HG03457 (cell line): ENCODE data around the gene BACE1-AS.
"Not testable (repeated sequence)": the region's sequence is repeated elsewhere in the genome, so short reads cannot be mapped to it uniquely, and the experiment has no call there.

ENCODE experiments used
- ATAC-seq: cut with Tn5 transposase; IDR thresholded peaks from one replicate; pipeline ENCODE4 v1.9.1; 2021; ENCODE audit warnings: moderate number of reproducible peaks; ENCODE audit not compliant: unreplicated experiment

The BACE1-AS gene

DNA sequence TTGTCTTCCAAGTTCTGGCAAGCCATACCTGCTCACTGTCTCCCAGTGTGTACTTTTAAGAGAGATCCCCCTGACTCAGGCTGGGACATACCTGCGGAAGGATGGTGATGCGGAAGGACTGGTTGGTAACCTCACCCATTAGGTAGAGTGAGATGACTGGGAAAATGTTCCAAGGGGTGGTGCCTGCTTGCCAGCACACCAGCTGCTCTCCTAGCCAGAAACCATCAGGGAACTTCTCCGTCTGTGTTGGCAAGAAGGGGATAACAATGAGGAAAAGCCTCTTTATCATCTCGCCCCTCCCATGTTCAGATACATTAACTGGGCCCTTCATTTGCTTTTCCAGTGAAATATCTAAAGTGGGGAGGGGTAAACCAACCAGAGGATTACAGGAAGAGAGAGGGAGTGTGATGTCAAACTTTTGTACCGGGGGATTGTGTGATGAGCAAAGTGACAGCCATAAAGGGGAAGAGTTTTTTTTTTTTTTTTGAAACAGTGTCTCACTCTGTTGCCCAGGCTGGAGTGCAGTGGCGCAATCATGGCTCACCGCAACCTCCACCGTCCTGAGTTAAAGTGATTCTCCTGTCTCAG lies at the start of gene BACE1-AS:
TSS of gene BACE1-AS (plus strand) at position 538 of the 588 bp plus-strand sequence.
- no peak for ATAC-seq

GRCh38 chr11:117248341-117248740 lies 42.8 kb upstream of the BACE1-AS start:
- no peak for ATAC-seq

GRCh38 chr11:117249571-117249970 lies 41.6 kb upstream of the BACE1-AS start:
- ATAC-seq = no peak

DNA sequence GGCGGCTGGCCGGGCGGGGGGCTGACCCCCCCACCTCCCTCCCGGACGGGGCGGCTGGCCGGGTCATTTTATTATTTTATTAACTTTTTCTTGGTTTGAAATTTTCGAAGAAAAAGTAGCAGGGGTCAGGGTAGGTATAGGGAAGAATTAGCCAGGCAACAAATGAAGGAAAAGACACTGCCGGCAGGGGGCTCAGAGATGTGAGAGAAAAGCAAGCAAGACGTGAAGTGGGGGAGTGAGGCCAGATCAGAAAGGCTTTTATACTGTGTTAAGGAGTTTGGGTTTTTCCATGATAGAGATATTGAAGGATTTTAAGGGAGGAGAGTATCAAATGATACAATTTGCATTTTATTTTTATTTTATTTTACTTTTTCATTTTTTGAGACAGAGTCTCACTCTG lies 39.6 kb upstream of the BACE1-AS start:
- ATAC-seq = no peak

- ATAC-seq = no peak
These were observed 35.2 kb upstream of the BACE1-AS start for GRCh38 chr11:117255966-117256365.

GRCh38 chr11:117256573-117256972 lies 34.6 kb upstream of the BACE1-AS start:
- no peak for ATAC-seq

DNA sequence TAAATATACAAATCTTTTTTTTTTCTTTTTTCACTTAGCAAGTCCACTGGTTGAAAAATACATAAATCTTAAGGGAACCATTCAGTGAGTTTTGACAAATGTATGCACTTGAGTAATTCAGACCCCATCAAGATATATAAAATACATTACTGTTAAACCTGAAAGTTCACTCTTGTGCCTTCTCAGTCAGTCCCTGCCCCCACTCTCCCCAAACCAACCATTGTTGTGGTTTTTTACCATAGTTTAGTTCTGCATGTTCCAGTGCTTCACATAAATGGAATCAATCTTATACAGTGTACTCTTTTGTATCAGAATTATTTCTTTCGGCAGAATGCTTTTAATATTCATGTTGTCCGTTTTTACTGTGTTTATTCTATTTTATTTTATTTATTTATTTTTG lies 32.6 kb upstream of the BACE1-AS start:
- ATAC-seq = no peak

DNA sequence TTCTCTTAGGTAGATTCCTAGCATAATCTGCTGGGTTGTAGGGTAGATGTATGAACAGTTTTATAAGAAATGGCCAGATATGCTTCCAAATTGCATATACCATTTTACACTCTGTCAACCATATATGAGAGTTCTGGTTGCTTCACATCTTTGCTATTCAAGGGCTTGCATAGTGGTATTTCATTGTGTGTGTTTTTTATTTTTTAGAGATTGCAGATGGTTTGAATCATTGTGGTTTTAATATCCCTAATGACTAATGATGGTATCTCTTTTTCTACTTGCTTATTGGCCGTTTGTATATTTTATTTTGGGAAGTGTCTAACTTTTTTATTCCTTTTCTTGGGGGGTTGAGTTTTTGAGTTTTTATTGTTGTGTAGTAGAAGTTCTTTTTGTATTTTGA lies 31.7 kb upstream of the BACE1-AS start:
- no peak for ATAC-seq

GRCh38 chr11:117264624-117265323 lies 26.4 kb upstream of the BACE1-AS start:
- ATAC-seq = not testable (repeated sequence)

DNA sequence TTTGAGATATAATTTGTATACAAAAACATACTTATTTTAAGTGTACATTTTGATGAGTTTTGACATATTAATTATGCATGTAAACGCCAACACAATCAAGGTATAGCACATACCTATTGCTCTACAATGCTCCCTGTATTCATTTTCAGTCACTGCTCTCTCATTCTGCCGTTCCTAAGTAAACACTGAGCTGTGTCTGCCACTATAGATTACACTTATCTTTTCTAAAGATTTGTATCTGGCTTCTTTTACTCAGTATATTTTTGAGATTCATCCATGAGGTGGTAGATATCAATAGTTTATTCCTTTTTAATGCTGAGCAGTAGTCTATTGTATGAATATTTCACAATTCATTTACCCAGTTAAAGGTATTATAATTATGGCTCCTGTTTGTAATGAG lies 25.4 kb upstream of the BACE1-AS start:
- no peak for ATAC-seq

DNA sequence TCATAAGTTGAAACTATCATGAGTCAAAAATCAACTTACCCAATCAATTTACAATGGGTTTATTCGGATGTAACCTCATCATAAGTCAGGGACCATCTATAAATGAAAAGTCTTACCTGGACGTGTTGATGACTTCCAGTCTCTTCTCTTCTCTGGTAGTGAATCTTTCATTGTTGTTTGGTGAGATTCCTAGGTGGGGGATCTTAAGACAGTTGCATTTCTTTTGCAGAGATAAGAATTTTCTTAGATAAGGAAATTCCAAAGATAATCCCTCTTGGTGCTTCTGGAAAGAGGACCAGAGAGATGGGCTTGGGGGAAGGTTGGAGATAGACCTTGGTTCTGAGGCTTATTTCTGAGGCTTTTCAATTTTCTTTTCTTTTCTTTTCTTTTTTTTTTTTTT lies 21.3 kb upstream of the BACE1-AS start:
- no peak for ATAC-seq

DNA sequence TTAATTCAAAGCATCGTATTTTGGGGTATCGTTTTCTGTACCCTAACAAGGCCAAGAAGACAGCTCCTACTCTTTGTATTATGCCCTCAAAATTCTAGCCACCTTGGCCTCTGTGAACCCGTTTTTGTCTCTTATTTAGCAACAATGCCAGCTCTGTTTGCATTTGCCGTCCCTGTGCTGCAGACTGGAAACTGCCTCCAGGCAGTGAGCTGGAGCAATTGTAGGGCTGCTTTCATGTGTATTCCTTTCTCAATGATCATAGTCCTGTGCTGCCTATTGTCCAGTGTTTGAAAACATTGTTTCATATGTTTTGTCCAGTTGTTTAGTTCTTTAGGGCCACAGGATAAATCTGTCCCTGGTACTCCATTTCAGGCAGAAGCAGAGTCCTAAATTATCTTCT lies 19.9 kb upstream of the BACE1-AS start:
- no peak for ATAC-seq

GRCh38 chr11:117272175-117272574 lies 19.0 kb upstream of the BACE1-AS start:
- ATAC-seq = not testable (repeated sequence)

DNA sequence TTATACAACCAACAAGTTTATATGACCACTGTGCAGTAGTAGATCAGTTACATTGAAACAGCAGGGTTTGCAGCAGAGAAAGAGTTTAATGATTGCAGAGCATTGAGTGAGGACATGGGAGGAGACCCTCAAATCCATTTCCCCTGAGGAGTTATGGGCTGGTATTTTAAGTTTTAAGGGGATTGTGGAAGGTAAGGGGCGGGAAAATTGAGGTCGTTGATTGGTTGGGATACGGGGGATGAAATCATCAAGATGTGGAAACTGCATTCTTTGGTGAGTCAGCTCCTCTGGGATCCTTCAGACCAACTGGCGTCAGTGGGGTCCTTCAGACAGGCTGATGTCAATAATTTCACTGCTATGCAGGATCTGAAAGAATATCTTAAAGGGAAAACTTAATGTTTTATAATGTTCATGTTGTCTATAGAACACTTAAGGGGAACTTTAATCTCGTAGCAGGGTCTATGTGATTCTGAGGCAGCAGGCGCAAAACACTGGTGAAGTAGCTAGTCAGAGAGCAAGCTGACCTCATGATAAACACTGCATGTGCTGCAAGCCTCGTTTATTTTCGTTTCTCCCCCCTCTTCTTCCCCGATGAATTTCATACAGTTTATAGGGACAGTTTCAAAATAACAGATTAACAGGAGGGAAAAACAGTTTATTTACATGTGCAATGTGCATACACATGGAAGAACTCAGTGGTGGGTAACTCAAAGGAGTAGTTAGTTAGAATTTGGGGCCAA lies 17.4 kb upstream of the BACE1-AS start:
- ATAC-seq = no peak

- ATAC-seq = no peak
These were observed 12.8 kb upstream of the BACE1-AS start for GRCh38 chr11:117278347-117278746.

DNA sequence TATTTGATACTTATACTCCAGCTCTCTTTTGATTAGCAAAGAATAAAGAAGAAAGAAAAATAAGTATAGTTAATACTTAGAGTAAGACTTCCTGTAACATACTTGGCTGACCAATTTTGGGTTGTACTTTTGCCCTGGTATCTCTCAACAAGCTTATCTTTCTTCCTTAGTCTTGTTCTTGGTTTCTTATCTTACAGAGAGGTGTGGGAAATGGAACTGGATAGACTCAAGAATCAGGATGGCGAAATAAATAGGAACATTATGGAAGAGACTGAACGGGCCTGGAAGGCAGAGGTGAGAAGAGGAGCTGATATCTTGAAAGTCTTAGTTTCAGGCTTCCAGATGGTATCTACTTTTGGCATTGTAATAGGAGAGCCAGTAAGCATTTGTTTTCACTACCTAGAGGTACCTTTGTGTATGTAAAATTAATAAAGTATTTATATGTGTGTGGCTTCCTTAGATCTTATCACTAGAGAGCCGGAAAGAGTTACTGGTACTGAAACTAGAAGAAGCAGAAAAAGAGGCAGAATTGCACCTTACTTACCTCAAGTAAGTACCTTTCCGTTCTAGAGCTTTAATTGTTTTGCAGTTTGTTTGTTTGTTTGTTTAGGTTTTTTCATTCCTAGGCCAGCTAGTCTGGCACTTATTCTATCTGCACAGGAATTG lies 11.3 kb upstream of the BACE1-AS start:
- ATAC-seq = no peak

- ATAC-seq = no peak
These were observed 10.0 kb upstream of the BACE1-AS start for GRCh38 chr11:117281159-117281558.

DNA sequence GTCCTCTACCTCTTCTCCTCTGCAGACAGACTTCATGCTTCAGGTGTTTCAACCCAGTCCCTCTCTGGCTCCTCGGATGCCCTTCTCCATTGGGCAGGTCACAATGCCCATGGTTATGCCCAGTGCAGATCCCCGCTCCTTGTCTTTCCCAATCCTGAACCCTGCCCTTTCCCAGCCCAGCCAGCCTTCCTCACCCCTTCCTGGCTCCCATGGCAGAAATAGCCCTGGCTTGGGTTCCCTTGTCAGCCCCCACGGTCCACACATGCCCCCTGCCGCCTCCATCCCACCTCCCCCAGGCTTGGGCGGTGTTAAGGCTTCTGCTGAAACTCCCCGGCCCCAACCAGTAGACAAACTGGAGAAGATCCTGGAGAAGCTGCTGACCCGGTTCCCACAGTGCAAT lies 9.3 kb upstream of the BACE1-AS start:
- ATAC-seq = no peak

- no peak for ATAC-seq
These were observed 8.2 kb upstream of the BACE1-AS start for GRCh38 chr11:117282956-117283355.

- no peak for ATAC-seq
These were observed 7.1 kb upstream of the BACE1-AS start for GRCh38 chr11:117284053-117284452.

- ATAC-seq = no peak
These were observed 4.6 kb upstream of the BACE1-AS start for GRCh38 chr11:117286588-117286987.

- no peak for ATAC-seq
These were observed 3.5 kb upstream of the BACE1-AS start for GRCh38 chr11:117287668-117288067.
